OCI-LY3 (cell line): ENCODE data around the gene MAMDC2.

Experiments
- H2AFZ ChIP-seq: fragments of 200-600, 300-600 bp; shearing (Covaris generic); 2 replicates; pipeline ENCODE4 v1.6.0; 2014; ENCODE audit warnings: antibody characterized with exemption, low read depth, low read length
- H3K27ac ChIP-seq: fragments of 200-600, 300-600 bp; sonication (generic); 2 replicates; pipeline ENCODE4 v1.5.1; 2014; ENCODE audit warnings: mild to moderate bottlenecking, low read length, moderate library complexity, mixed read lengths
- H3K27me3 ChIP-seq: fragments of 200-600, 300-600 bp; sonication (generic); 2 replicates; pipeline ENCODE4 v1.6.1; 2014; ENCODE audit warnings: low read depth, low read length, mixed read lengths
- H3K36me3 ChIP-seq: fragments of 200-600, 300-600 bp; sonication (generic); replicated peaks from 2 replicates; pipeline ENCODE3; 2014; ENCODE audit warnings: low read depth, low read length, mixed read lengths
- H3K4me1 ChIP-seq: fragments of 300-600, 200-600 bp; sonication (generic); 2 replicates; pipeline ENCODE4 v1.6.1; 2014; ENCODE audit warnings: low read length, mixed read lengths
- H3K4me2 ChIP-seq: fragments of 200-600, 300-600 bp; sonication (generic); 2 replicates; pipeline ENCODE4 v1.6.1; 2014; ENCODE audit warnings: low read length, mixed read lengths
- H3K4me3 ChIP-seq: fragments of 300-600, 200-600 bp; sonication (generic); 2 replicates; pipeline ENCODE4 v1.5.1; 2014; ENCODE audit warnings: antibody characterized with exemption, mild to moderate bottlenecking, low read length, moderate library complexity
- H3K79me2 ChIP-seq: fragments of 300-600, 200-600 bp; shearing (Covaris generic); 2 replicates; pipeline ENCODE4 v1.6.1; 2014; ENCODE audit warnings: mild to moderate bottlenecking, low read length, mixed read lengths
- H3K9ac ChIP-seq: fragments of 300-600, 200-600 bp; shearing (Covaris generic); 2 replicates; pipeline ENCODE4 v1.6.0; 2014; ENCODE audit warnings: mild to moderate bottlenecking, low read length, moderate library complexity
- H3K9me3 ChIP-seq: fragments of 200-600, 300-600 bp; shearing (Covaris generic); 2 replicates; pipeline ENCODE4 v1.6.1; 2014; ENCODE audit warnings: low read length, mixed read lengths; ENCODE audit not compliant: insufficient read depth
- H4K20me1 ChIP-seq: fragments of 200-600, 300-600 bp; sonication (generic); 2 replicates; pipeline ENCODE4 v1.6.1; 2016; ENCODE audit warnings: low read length, mixed read lengths; ENCODE audit not compliant: insufficient read depth
- EZH2phosphoT487 ChIP-seq: fragments of 200-600 bp; shearing (Covaris generic); IDR thresholded peaks from 2 replicates; pipeline ENCODE4 v1.6.1; 2018; ENCODE audit warnings: antibody characterized with exemption, mixed run types, low read depth
- TF ChIP-seq, protein P1 (sequence below): fragments of 200-600, 300-600 bp; sonication (generic); IDR thresholded peaks from 2 replicates; pipeline ENCODE4 v1.5.1; 2014; ENCODE audit warnings: antibody characterized with exemption, low read length, low read depth

Gene MAMDC2

DNA sequence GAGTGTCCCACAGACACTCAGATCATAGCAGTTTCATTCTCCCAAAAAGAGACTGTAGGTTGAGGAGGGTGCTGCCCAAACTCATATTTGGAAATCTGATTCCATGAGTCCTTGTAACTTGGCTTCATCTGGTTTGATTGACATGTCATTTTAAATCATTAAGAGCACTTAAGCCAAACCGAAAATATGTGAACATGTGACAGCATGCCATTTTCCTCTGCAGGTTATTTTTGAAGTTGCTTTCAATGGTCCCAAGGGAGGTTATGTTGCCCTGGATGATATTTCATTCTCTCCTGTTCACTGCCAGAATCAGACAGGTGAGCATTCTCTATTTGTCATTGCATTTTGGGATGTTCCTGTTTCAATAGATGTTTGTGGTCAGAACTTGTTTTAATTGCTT, 87.6 kb downstream of the MAMDC2 start:
- H3K27me3 ChIP-seq: peaks cover 2% of the 10 kb centered on the region; the same call in 1 of the 2 replicates
- no peaks in the 10 kb centered on the region for H3K79me2 ChIP-seq
- no peaks in the 10 kb centered on the region for H3K9me3 ChIP-seq
- no peaks in the 10 kb centered on the region for H4K20me1 ChIP-seq
- no peaks in the 10 kb centered on the region for H3K36me3 ChIP-seq
- no peak overlapping the region for H2AFZ ChIP-seq
- no peaks in the 10 kb centered on the region for H3K4me1 ChIP-seq
- H3K4me3 ChIP-seq: no peak overlapping the region
- no peak for TF ChIP-seq EZH2phosphoT487
- TF ChIP-seq, protein P1, sequence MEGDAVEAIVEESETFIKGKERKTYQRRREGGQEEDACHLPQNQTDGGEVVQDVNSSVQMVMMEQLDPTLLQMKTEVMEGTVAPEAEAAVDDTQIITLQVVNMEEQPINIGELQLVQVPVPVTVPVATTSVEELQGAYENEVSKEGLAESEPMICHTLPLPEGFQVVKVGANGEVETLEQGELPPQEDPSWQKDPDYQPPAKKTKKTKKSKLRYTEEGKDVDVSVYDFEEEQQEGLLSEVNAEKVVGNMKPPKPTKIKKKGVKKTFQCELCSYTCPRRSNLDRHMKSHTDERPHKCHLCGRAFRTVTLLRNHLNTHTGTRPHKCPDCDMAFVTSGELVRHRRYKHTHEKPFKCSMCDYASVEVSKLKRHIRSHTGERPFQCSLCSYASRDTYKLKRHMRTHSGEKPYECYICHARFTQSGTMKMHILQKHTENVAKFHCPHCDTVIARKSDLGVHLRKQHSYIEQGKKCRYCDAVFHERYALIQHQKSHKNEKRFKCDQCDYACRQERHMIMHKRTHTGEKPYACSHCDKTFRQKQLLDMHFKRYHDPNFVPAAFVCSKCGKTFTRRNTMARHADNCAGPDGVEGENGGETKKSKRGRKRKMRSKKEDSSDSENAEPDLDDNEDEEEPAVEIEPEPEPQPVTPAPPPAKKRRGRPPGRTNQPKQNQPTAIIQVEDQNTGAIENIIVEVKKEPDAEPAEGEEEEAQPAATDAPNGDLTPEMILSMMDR: no peak
- H3K4me2 ChIP-seq: no peak overlapping the region
- no peak overlapping the region for H3K9ac ChIP-seq
- no peak overlapping the region for H3K27ac ChIP-seq

DNA sequence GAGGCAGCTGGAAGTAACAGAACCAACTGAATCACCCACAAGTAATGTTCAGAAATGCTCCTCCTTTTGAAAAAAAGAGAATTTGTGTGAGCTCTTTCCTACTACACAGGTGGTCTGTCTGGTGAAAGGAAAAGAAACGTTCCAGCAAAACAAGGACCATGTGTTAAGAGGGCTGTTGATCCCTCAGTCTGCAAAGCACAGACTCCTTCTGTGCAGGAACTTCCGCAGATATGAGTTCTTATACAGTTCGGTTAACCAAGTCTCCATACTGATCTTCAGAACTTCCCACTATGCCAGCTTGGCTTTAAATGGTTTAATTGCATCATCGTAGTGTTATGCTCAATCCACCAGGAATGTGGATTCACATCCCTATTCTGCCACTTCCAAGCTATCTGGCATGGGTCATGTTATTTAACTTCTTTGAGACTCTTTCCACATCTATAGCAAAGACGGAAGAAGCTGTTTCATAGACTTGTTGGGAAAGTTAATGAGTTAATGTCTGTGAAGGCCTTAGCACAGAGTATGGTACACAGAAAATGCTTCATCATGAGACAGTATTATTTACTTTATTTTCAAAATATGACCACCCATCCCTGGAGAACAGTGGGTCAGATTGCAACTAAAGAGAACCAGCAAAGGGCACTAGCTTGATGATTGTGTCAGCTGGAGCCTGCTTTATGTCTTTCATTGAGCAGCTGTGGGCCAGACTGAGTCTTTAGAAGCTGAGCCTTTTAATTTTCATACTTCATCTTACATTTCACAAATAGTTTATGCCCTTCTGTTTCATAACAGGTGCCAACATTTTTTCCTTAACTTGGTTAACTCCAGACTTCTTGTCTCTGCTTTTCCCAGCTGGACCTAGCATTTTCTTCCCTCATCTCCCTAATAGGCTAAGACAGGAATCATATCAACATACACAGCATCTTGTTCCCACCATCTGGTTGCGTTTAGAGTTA, 89.9 kb downstream of the MAMDC2 start:
- TF ChIP-seq, protein P1: no peak
- no peak for TF ChIP-seq EZH2phosphoT487
- Histone ChIP-seq H3K36me3 (no peaks in the 10 kb centered on the region), H3K9ac (no peak overlapping the region), H3K4me1 (no peaks in the 10 kb centered on the region), H2AFZ (no peak overlapping the region), H3K79me2 (no peaks in the 10 kb centered on the region), H3K27ac (no peak overlapping the region), H3K4me2 (no peak overlapping the region), H4K20me1 (no peaks in the 10 kb centered on the region), H3K9me3 (no peaks in the 10 kb centered on the region), H3K27me3 (peaks cover 11% of the 10 kb centered on the region), H3K4me3 (no peak overlapping the region)

DNA sequence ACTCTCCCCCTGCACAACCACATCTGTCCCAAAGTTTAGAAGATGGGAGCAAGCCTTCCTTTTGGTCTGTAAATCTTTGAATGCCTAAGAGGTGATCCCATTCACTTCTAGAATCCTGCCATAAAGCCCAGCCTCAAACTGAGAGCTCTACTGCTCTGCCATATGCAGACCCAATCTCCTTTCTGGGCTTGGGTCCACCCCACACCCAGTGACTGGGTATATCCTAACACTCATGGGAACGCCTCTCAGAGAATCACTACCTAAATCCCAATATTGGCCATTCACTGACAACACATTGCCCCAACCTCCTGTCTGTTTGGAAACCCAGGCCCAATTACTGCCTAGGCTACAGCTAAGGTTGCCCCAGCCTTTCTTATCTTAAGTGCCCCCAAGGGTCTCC, 90.7 kb downstream of the MAMDC2 start:
- Histone ChIP-seq H3K9ac (no peak overlapping the region), H3K9me3 (no peaks in the 10 kb centered on the region), H3K27me3 (peaks cover 11% of the 10 kb centered on the region), H3K27ac (no peak overlapping the region), H3K4me1 (no peaks in the 10 kb centered on the region), H4K20me1 (no peaks in the 10 kb centered on the region), H3K79me2 (no peaks in the 10 kb centered on the region), H3K4me2 (no peak overlapping the region), H2AFZ (no peak overlapping the region), H3K36me3 (no peaks in the 10 kb centered on the region), H3K4me3 (no peak overlapping the region)
- no peak for TF ChIP-seq EZH2phosphoT487
- TF ChIP-seq, protein P1: no peak

DNA sequence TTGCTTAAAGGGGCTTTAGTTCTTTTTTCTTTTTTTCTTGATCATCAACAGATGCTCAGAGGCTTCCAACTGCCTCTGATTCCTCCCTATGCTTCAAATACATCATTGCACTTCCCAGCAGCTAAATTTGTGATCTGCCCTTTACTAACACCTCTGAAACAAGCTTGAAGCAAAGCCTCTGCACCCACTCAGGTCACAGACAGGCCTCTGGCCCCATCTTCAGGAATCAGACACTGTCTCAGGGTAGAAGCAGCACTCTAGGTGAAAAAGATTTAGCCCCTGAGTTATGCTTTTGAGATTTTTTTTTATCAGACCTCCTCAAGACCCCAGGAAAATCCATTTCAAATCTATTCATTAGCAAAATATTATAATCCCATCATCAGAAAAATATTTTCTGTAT, 91.5 kb downstream of the MAMDC2 start:
- TF ChIP-seq EZH2phosphoT487: no peak
- TF ChIP-seq, protein P1: no peak
- peaks cover 11% of the 10 kb centered on the region for H3K27me3 ChIP-seq
- no peaks in the 10 kb centered on the region for H3K36me3 ChIP-seq
- no peaks in the 10 kb centered on the region for H3K79me2 ChIP-seq
- H3K9ac ChIP-seq: no peak overlapping the region
- no peak overlapping the region for H2AFZ ChIP-seq
- H3K4me1 ChIP-seq: no peaks in the 10 kb centered on the region
- no peak overlapping the region for H3K27ac ChIP-seq
- no peak overlapping the region for H3K4me2 ChIP-seq
- no peaks in the 10 kb centered on the region for H4K20me1 ChIP-seq
- H3K9me3 ChIP-seq: no peaks in the 10 kb centered on the region
- H3K4me3 ChIP-seq: no peak overlapping the region
